Activated B cell treated with CpG ODN at 0.5 μM for 24 hours (primary cell): Measurements from ENCODE around the gene MED26. TPM values are rescaled to one million over a fixed set of nuclear protein-coding genes. Genes with fewer than 3 reads are reported as not detected.
"Not testable (repeated sequence)": the region's sequence is repeated elsewhere in the genome, so short reads cannot be mapped to it uniquely, and the experiment has no call there.

Experiments
- ATAC-seq: fragments of 200-7000 bp; cut with Tn5 transposase; one replicate; pipeline ENCODE4 v1.10.0; 2021; ENCODE audit warnings: low read depth, mild to moderate bottlenecking, moderate library complexity
- CTCF ChIA-PET: fragments of 350-600 bp; sonication (Branson Sonifier 250); formaldehyde crosslinking; loops from one replicate; lab custom pipeline; 2021; ENCODE audit warnings: antibody characterized with exemption; lab: Charles Lee
- POLR2A ChIA-PET: fragments of 350-600 bp; sonication (Branson Sonifier 250); formaldehyde crosslinking; loops from one replicate; lab custom pipeline; 2021; ENCODE audit warnings: antibody characterized with exemption; lab: Charles Lee
- DNase-seq: peaks from one replicate; pipeline ENCODE4 v3.0.0; 2022
- H3K27ac Mint-ChIP-seq: one replicate; pipeline ENCODE4 v1.8.0; 2020; ENCODE audit warnings: mixed read lengths
- H3K27me3 Mint-ChIP-seq: one replicate; pipeline ENCODE4 v1.8.0; 2021; ENCODE audit warnings: mixed read lengths
- H3K36me3 Mint-ChIP-seq: one replicate; pipeline ENCODE4 v1.8.0; 2021; ENCODE audit warnings: low read depth, mixed read lengths
- H3K4me1 Mint-ChIP-seq: one replicate; pipeline ENCODE4 v1.8.0; 2021; ENCODE audit warnings: mixed read lengths
- H3K4me3 Mint-ChIP-seq: one replicate; pipeline ENCODE4 v1.8.0; 2020; ENCODE audit warnings: mild to moderate bottlenecking, mixed read lengths
- H3K9me3 Mint-ChIP-seq: one replicate; pipeline ENCODE4 v1.8.0; 2020; ENCODE audit warnings: mixed read lengths
- intact Hi-C: fragments of 100-400 bp; cut with micrococcal nuclease; formaldehyde crosslinking; loops from one replicate; pipeline ENCODE4 v1.15.1; 2024
- total RNA-seq: library from RNA; stranded (reverse); gene quantifications from 2 replicates; pipeline ENCODE4 v1.2.3, GENCODE V29; 2022
- TF ChIP-seq, protein P1 (sequence below): fragments of 200-600 bp; IDR thresholded peaks from one replicate; pipeline ENCODE4 v1.8.0; 2022; ENCODE audit warnings: antibody characterized with exemption, mild to moderate bottlenecking

Gene MED26
- total RNA-seq, 1 donor from 2014 or later = 32.0 TPM

DNA sequence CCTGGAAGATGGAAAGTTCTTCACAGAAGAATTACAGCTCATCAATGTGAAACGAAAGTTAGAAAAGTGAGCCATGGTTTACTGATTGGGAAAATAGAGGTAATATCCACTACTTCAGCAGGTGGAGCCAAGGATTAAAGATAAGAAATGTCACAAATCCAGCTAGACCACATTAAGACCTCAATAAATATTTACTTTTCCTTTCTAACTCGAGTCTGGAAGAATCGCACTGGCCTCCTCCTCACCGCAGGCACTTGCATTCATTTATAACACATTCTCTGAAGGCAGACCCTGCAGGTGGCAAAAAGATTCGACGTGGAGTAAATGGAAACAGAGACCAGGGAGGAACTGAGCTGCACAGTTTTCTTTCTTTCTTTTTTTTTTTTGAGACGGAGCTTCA lies 63.2 kb downstream of the MED26 start:
- peaks cover 69% of the 10 kb centered on the region for H3K36me3 Mint-ChIP-seq
- DNase-seq = no peak

DNA sequence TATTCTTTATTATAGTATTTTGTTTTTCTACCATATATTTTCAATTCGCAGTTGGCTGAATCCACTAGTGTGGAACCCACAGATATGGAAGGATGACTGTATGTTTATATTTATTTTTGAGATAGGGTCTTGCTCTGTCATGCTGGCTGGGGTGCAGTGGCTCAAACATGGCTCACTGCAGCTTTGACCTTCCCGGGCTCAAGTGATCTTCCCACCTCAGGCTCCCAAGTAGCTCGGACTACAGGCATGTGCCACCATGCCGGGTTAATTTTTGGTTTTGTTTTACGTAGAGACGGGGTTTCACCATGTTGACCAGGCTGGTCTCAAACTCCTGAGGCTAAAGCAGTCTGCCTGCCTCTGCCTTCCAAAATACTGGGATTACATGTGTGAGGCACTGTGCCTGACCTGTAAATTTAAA lies 65.4 kb downstream of the MED26 start:
- TF ChIP-seq, protein P1, sequence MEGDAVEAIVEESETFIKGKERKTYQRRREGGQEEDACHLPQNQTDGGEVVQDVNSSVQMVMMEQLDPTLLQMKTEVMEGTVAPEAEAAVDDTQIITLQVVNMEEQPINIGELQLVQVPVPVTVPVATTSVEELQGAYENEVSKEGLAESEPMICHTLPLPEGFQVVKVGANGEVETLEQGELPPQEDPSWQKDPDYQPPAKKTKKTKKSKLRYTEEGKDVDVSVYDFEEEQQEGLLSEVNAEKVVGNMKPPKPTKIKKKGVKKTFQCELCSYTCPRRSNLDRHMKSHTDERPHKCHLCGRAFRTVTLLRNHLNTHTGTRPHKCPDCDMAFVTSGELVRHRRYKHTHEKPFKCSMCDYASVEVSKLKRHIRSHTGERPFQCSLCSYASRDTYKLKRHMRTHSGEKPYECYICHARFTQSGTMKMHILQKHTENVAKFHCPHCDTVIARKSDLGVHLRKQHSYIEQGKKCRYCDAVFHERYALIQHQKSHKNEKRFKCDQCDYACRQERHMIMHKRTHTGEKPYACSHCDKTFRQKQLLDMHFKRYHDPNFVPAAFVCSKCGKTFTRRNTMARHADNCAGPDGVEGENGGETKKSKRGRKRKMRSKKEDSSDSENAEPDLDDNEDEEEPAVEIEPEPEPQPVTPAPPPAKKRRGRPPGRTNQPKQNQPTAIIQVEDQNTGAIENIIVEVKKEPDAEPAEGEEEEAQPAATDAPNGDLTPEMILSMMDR = no peak
- H3K4me3 Mint-ChIP-seq = no peak overlapping the region
- H3K36me3 Mint-ChIP-seq = peaks cover 61% of the 10 kb centered on the region
- CTCF ChIA-PET = interaction anchor here (0.7 kb wide), 1 partner anchor 152 kb away, joined by 3 read pairs; no protein-coding TSS in a partner anchor
- POLR2A ChIA-PET = no interaction called here
- intact Hi-C loops = no loop called here
- H3K27me3 Mint-ChIP-seq = no peaks in the 10 kb centered on the region
- DNase-seq (no peak), ATAC-seq (no peak)
- H3K9me3 Mint-ChIP-seq = no peaks in the 10 kb centered on the region
- H3K4me1 Mint-ChIP-seq = peaks cover 11% of the 10 kb centered on the region
- H3K27ac Mint-ChIP-seq = peak overlapping the region; percentile 53

More for the DNA sequence above, 63.2 kb downstream of the MED26 start:
- intact Hi-C loops = no loop called here
- H3K4me1 Mint-ChIP-seq = peaks cover 11% of the 10 kb centered on the region
- H3K9me3 Mint-ChIP-seq = no peaks in the 10 kb centered on the region
- ChIA-PET CTCF (no interaction called here), POLR2A (interaction anchor here (1.0 kb wide), 1 partner anchor 19 kb away, joined by 4 read pairs; no protein-coding TSS in a partner anchor)
- H3K27me3 Mint-ChIP-seq = no peaks in the 10 kb centered on the region
- no peak overlapping the region for H3K27ac Mint-ChIP-seq
- no peak overlapping the region for H3K4me3 Mint-ChIP-seq
- no peak for ATAC-seq
- TF ChIP-seq, protein P1 = no peak

- ChIA-PET POLR2A (no interaction called here), CTCF (no interaction called here)
- intact Hi-C loops = no loop called here
- Mint-ChIP-seq H3K4me1 (peaks cover 5% of the 10 kb centered on the region), H3K36me3 (peaks cover 61% of the 10 kb centered on the region), H3K27me3 (no peaks in the 10 kb centered on the region), H3K4me3 (no peak overlapping the region), H3K9me3 (no peaks in the 10 kb centered on the region), H3K27ac (no peak overlapping the region)
- TF ChIP-seq, protein P1 = no peak
- ATAC-seq = no peak
- no peak for DNase-seq
These were observed 66.6 kb downstream of the MED26 start for GRCh38 chr19:16561382-16561781.

- no peaks in the 10 kb centered on the region for H3K27me3 Mint-ChIP-seq
- no peak for DNase-seq
- ChIA-PET CTCF (no interaction called here), POLR2A (no interaction called here)
- peaks cover 65% of the 10 kb centered on the region for H3K36me3 Mint-ChIP-seq
- H3K4me3 Mint-ChIP-seq = no peak overlapping the region
- H3K9me3 Mint-ChIP-seq = no peaks in the 10 kb centered on the region
- no peaks in the 10 kb centered on the region for H3K4me1 Mint-ChIP-seq
- H3K27ac Mint-ChIP-seq = no peak overlapping the region
- no peak for ATAC-seq
- intact Hi-C loops = no loop called here
- TF ChIP-seq, protein P1 = no peak
These were observed 68.2 kb downstream of the MED26 start for GRCh38 chr19:16559780-16560276.

GRCh38 chr19:16554776-16555175 lies 73.2 kb downstream of the MED26 start:
- DNase-seq (no peak), ATAC-seq (no peak)
- Mint-ChIP-seq H3K4me3 (no peak overlapping the region), H3K9me3 (no peaks in the 10 kb centered on the region), H3K27me3 (no peaks in the 10 kb centered on the region), H3K4me1 (no peaks in the 10 kb centered on the region), H3K27ac (no peak overlapping the region), H3K36me3 (peaks cover 67% of the 10 kb centered on the region)
- TF ChIP-seq, protein P1 = no peak
- ChIA-PET POLR2A (no interaction called here), CTCF (no interaction called here)
- intact Hi-C loops = no loop called here

DNA sequence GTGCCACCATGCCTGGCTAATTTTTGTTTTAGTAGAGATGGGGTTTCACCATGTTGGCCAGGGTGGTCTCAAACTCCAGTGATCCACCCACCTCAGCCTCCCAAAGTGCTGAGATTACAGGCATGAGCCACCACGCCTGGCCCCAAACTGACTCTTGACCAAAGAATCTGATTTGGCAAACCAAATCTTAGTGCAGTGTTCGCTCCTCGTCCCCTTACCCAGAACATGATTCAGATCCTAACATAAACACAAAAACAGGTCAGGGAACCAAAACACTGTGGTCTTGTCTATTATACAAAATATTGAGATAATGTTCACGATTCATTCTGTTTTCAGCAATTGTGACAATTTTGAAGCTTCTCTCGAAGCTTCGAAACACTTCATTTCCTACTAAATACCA lies 76.1 kb downstream of the MED26 start:
- H3K27ac Mint-ChIP-seq, H3K4me3 Mint-ChIP-seq, H3K27me3 Mint-ChIP-seq, H3K9me3 Mint-ChIP-seq, CTCF ChIA-PET, DNase-seq, intact Hi-C loops, H3K4me1 Mint-ChIP-seq, ATAC-seq: not testable (repeated sequence)
- peaks cover 56% of the 10 kb centered on the region for H3K36me3 Mint-ChIP-seq
- POLR2A ChIA-PET = interaction anchor here (0.7 kb wide), 1 partner anchor 114 kb away, joined by 4 read pairs; no protein-coding TSS in a partner anchor
